ENCODE measurements around the gene ERFL. TPM values are rescaled to one million over a fixed set of nuclear protein-coding genes. Genes with fewer than 3 reads are reported as not detected.

Gene ERFL
- total RNA-seq, result not detected

DNA sequence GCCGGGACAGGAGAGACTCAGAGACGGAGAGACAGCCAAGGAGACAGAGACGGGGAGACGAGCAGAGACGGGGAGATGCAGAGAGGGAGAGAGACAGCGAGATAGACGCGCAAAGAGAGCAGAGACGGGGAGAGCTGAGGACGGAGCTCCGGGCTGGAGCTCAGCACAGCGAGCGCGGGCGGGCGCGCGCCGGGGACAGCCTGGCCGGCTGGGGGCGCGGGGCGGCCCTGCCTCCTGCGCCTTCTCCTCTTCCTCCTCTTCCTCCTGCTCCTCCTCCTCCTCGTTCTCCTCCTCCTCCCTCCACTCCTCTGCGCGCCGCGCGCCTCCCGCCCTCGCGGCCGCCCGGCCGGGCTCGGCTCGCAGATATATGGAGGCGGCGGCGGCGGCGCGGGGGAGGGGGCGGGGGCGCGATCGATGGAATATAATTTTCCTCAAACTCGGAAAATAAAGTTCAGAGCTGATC lies at the start of gene ERFL:
Gene ERFL, minus strand, starts transcription at position 229 of the 463 bp plus-strand sequence. CDS start 15,530 bp downstream, outside the sequence.
- no peak for DNase-seq

DNA sequence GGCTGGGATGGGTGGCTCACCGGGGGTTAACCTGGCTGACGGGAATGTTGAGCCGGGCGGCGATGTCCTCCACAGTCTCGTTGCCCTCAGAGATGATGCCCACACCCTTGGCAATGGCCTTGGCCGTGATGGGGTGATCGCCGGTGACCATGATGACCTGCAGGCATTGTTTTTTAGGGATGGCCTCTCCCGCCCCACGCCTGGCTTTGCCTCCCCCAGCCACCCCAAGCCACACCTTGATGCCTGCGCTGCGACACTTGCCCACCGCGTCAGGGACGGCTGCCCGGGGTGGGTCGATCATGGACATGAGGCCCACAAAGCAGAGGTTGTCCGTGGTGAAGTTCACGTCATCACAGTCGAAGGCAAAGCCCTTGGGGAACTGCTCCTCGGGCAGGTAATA lies 49.7 kb upstream of the ERFL start:
- intact Hi-C loops (cut with DNase I), result no loop called here
- Histone ChIP-seq H3K4me3 (no peak overlapping the region), H3K9me3 (no peaks in the 10 kb centered on the region), H3K27ac (no peak overlapping the region), H3K27me3 (no peaks in the 10 kb centered on the region), H3K36me3 (no peaks in the 10 kb centered on the region), H3K4me1 (peaks cover 0 to 10% (median 0%) of the 10 kb centered on the region in 3 donors)
- WGBS, 2 donors, result 40 to 100% methylated on average over 2 to 5 of the region's 22 CpGs
- DNase-seq, result no peak
- TF ChIP-seq, protein P1, sequence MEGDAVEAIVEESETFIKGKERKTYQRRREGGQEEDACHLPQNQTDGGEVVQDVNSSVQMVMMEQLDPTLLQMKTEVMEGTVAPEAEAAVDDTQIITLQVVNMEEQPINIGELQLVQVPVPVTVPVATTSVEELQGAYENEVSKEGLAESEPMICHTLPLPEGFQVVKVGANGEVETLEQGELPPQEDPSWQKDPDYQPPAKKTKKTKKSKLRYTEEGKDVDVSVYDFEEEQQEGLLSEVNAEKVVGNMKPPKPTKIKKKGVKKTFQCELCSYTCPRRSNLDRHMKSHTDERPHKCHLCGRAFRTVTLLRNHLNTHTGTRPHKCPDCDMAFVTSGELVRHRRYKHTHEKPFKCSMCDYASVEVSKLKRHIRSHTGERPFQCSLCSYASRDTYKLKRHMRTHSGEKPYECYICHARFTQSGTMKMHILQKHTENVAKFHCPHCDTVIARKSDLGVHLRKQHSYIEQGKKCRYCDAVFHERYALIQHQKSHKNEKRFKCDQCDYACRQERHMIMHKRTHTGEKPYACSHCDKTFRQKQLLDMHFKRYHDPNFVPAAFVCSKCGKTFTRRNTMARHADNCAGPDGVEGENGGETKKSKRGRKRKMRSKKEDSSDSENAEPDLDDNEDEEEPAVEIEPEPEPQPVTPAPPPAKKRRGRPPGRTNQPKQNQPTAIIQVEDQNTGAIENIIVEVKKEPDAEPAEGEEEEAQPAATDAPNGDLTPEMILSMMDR (IDR thresholded peaks at IDR 0.05), result no peak
- TF ChIP-seq POLR2A (IDR thresholded peaks at IDR 0.05), result no peak

More for the DNA sequence above, at the start of gene ERFL:
- Histone ChIP-seq H3K9me3 (no peaks in the 10 kb centered on the region), H3K4me1 (peaks cover 14 to 21% (median 19%) of the 10 kb centered on the region in 3 donors), H3K36me3 (no peaks in the 10 kb centered on the region), H3K4me3 (peak within 1 kb of the TSS; percentile 16 to 69 (median 40)), H3K27ac (no peak within 1 kb of the TSS), H3K27me3 (peaks cover 39 to 100% (median 57%) of the 10 kb centered on the region in 4 donors)
- no peak for TF ChIP-seq POLR2A (IDR thresholded peaks at IDR 0.05)
- TF ChIP-seq, protein P1 (IDR thresholded peaks at IDR 0.05), result no peak
- intact Hi-C loops (cut with DNase I), result no loop called here
- 1% methylated on average over 22 to 25 of the region's 49 CpGs for WGBS, 2 donors

DNA sequence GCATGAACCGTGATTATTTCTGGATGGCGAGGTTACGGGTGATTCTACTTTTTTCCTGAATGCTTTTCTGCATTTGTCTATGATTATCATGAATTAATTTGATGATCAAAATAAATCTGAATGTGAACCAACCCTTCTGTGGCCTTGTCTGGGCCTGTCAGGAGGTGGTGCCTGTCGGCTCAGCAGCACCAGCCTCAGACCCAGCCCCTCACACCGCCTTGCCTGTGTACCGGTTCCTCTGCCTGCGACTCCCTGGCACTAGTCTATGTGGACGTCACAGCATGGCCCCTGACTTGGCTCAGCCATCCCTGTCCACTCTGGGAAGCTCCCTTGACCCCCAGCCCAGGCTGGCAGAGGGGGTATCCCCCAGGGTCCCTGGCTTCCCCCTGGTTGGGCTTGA lies 46.4 kb upstream of the ERFL start:
- H3K4me3 ChIP-seq, result no peak overlapping the region
- H3K4me1 ChIP-seq, result peaks cover 0 to 10% (median 0%) of the 10 kb centered on the region in 3 donors
- DNase-seq, result no peak
- intact Hi-C loops (cut with DNase I), result no loop called here
- TF ChIP-seq, protein P1 (IDR thresholded peaks at IDR 0.05), result no peak
- TF ChIP-seq POLR2A (IDR thresholded peaks at IDR 0.05), result no peak
- peaks cover 0 to 7% (median 0%) of the 10 kb centered on the region in 4 donors for H3K27me3 ChIP-seq
- H3K36me3 ChIP-seq, result no peaks in the 10 kb centered on the region
- no peak overlapping the region for H3K27ac ChIP-seq
- no peaks in the 10 kb centered on the region for H3K9me3 ChIP-seq
- 41 to 47% methylated on average over 8 of the region's 8 CpGs for WGBS, 2 donors

GRCh38 chr19:41971363-41971762 lies 43.1 kb upstream of the ERFL start:
- Histone ChIP-seq H3K4me3 (no peak overlapping the region), H3K27ac (no peak overlapping the region), H3K36me3 (no peaks in the 10 kb centered on the region), H3K9me3 (no peaks in the 10 kb centered on the region), H3K4me1 (peaks cover 0 to 10% (median 0%) of the 10 kb centered on the region in 3 donors), H3K27me3 (peaks cover 0 to 34% (median 0%) of the 10 kb centered on the region in 4 donors)
- no peak for DNase-seq
- WGBS, 2 donors, result 84 to 86% methylated on average over 9 to 10 of the region's 11 CpGs
- TF ChIP-seq POLR2A (IDR thresholded peaks at IDR 0.05), result no peak
- TF ChIP-seq, protein P1 (IDR thresholded peaks at IDR 0.05), result no peak
- intact Hi-C loops (cut with DNase I), result no loop called here

GRCh38 chr19:41969772-41970458 lies 41.7 kb upstream of the ERFL start:
- 76 to 80% methylated on average over 3 to 5 of the region's 19 CpGs for WGBS, 2 donors
- peaks cover 0 to 45% (median 0%) of the 10 kb centered on the region in 4 donors for H3K27me3 ChIP-seq
- no peaks in the 10 kb centered on the region for H3K9me3 ChIP-seq
- H3K4me1 ChIP-seq, result peaks cover 0 to 8% (median 0%) of the 10 kb centered on the region in 3 donors
- intact Hi-C loops (cut with DNase I), result no loop called here
- no peak for DNase-seq
- H3K27ac ChIP-seq, result no peak overlapping the region
- no peaks in the 10 kb centered on the region for H3K36me3 ChIP-seq
- H3K4me3 ChIP-seq, result no peak overlapping the region
- TF ChIP-seq, protein P1 (IDR thresholded peaks at IDR 0.05), result no peak
- TF ChIP-seq POLR2A (IDR thresholded peaks at IDR 0.05), result no peak

All from esophagus squamous epithelium (tissue), 5 donors.